ENCODE results near the gene ZDHHC11. TPM values are rescaled to one million over a fixed set of nuclear protein-coding genes. Genes with fewer than 3 reads are reported as not detected.
A peak's percentile ranks its signal among the peaks of the same experiment; 100 is the strongest.
"Not testable (repeated sequence)": the region's sequence is repeated elsewhere in the genome, so short reads cannot be mapped to it uniquely, and the experiment has no call there.

The ZDHHC11 gene
- total RNA-seq, 1 donor from 2014 or later, result 73.0 TPM

DNA sequence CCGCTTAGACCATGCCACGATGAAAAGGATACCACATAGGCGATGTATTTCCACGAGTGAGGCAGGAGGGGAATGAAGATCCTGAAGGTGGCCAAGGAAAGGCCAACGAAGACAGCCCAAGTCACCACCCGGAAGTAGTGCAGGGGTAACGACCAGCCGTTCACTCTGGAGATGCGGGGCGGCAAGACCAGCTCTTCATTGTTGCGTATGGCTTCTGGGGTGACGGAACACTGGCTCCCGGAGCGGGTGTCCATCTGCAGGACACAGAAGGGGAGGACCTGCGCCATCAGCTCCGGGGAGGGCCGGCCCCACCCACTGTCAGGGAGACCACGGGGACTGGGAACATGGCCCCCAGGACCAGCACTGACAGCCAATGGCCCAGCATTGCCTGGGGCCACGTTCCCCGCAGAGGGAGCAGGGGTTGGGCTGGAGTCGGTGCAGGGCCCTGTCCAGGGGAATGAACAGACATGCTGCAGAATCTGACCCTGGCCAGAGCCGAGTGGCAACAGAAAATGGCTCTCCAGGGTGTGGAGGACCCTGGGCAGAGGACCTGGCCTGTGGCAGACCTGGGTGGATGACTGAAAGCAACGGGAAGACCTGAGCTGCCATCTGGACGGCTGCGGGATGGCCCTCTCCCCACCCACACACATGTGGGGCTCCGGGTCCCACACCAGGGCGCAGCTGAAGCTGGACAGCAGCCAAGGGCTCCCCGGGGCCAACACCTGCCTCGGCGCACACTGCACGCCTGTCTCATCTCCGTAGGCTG lies 83.9 kb downstream of the ZDHHC11 start:
- DNase-seq, result no peak
- peaks cover 21% of the 10 kb centered on the region for H3K9me3 Mint-ChIP-seq (ENCODE audit: unreplicated experiment)
- no peak overlapping the region for H3K27ac Mint-ChIP-seq (ENCODE audit: unreplicated experiment)
- TF ChIP-seq, protein P1, sequence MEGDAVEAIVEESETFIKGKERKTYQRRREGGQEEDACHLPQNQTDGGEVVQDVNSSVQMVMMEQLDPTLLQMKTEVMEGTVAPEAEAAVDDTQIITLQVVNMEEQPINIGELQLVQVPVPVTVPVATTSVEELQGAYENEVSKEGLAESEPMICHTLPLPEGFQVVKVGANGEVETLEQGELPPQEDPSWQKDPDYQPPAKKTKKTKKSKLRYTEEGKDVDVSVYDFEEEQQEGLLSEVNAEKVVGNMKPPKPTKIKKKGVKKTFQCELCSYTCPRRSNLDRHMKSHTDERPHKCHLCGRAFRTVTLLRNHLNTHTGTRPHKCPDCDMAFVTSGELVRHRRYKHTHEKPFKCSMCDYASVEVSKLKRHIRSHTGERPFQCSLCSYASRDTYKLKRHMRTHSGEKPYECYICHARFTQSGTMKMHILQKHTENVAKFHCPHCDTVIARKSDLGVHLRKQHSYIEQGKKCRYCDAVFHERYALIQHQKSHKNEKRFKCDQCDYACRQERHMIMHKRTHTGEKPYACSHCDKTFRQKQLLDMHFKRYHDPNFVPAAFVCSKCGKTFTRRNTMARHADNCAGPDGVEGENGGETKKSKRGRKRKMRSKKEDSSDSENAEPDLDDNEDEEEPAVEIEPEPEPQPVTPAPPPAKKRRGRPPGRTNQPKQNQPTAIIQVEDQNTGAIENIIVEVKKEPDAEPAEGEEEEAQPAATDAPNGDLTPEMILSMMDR (IDR thresholded peaks at IDR 0.05; ENCODE audit: partially characterized antibody, unreplicated experiment), result no peak
- H3K4me1 Mint-ChIP-seq (ENCODE audit: low read depth, unreplicated experiment), result peaks cover 9% of the 10 kb centered on the region
- no peak overlapping the region for H3K4me3 Mint-ChIP-seq (ENCODE audit: unreplicated experiment)
- peaks cover 20% of the 10 kb centered on the region for H3K36me3 Mint-ChIP-seq (ENCODE audit: unreplicated experiment)
- H3K27me3 Mint-ChIP-seq (ENCODE audit: unreplicated experiment), result peaks cover 9% of the 10 kb centered on the region

DNA sequence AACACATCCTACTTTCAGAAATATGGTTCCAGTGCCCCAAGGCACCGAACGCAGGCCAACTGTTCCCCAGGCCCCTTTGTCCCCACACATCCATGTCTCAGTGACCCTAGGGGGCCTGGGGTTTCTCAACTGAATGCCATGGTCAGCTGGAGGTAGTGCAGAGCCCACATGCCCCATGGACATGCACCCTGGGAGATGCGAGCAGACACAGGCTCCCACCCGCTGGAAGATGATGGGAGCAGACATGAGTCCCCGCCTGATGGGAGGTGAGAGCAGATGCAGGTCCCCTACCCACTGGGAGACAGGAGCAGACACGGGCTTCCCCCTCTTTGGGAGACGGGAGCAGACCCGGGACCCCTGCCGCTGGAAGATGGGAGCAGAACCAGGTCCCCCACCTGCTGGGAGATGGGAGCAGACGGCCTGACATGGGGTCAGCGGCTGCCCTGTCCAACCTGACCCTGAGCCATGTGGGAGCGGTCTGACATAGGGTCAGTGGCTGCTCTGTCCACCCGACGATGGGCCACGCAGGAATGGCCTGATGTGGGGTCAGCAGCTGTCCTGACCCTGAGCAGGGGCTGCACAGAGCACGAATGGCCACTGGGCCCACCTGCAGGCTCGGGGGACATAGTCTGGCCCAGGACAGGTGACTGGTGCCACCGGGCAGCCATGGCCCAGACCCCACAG lies 84.7 kb downstream of the ZDHHC11 start:
- H3K4me1 Mint-ChIP-seq (ENCODE audit: low read depth, unreplicated experiment), result peaks cover 10% of the 10 kb centered on the region
- peak overlapping the region; percentile 43 for H3K27ac Mint-ChIP-seq (ENCODE audit: unreplicated experiment)
- no peak overlapping the region for H3K4me3 Mint-ChIP-seq (ENCODE audit: unreplicated experiment)
- peaks cover 5% of the 10 kb centered on the region for H3K27me3 Mint-ChIP-seq (ENCODE audit: unreplicated experiment)
- H3K9me3 Mint-ChIP-seq (ENCODE audit: unreplicated experiment), result peaks cover 24% of the 10 kb centered on the region
- no peak for DNase-seq
- TF ChIP-seq, protein P1 (IDR thresholded peaks at IDR 0.05; ENCODE audit: partially characterized antibody, unreplicated experiment), result no peak
- peaks cover 20% of the 10 kb centered on the region for H3K36me3 Mint-ChIP-seq (ENCODE audit: unreplicated experiment)

DNA sequence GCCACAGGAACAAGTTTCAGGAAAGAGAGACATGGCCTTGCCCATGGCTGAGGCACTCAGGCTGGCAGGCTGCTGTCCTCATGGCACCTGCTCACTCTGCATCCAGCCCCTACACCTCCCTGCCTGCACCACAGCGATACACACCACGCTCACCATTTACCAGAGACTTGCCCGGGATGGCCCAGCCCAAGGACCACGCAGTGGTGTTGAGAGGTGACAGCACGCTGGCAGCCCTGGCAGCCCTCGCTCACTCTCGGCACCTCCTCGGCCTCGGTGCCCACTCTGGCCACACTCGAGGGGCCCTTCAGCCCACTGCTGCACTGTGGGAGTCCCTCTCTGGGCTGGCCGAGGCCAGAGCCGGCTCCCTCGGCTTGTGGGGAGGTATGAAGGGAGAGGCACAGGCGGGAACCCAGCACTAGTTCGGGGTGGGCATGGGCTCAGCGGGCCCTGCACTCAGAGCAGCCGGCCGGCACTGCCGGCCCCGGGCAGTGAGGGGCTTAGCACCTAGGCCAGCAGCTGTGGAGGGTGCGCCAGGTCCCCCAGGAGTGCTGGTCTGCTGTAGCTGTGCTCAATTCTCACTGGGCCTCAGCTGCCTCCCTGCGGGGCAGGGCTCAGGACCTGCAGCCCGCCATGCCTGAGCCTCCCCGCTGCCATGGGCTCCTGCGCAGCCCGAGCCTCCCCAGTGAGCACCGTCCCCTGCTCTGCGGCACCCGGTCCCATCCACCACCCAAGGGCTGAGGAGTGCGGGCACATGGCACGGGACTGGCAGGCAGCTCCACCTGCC lies 86.6 kb downstream of the ZDHHC11 start:
- Mint-ChIP-seq H3K36me3 (ENCODE audit: unreplicated experiment) (peaks cover 25% of the 10 kb centered on the region), H3K27ac (ENCODE audit: unreplicated experiment) (no peak overlapping the region), H3K27me3 (ENCODE audit: unreplicated experiment) (peaks cover 9% of the 10 kb centered on the region), H3K9me3 (ENCODE audit: unreplicated experiment) (peaks cover 27% of the 10 kb centered on the region), H3K4me1 (ENCODE audit: low read depth, unreplicated experiment) (peaks cover 16% of the 10 kb centered on the region), H3K4me3 (ENCODE audit: unreplicated experiment) (no peak overlapping the region)
- no peak for DNase-seq
- TF ChIP-seq, protein P1 (IDR thresholded peaks at IDR 0.05; ENCODE audit: partially characterized antibody, unreplicated experiment), result no peak

DNA sequence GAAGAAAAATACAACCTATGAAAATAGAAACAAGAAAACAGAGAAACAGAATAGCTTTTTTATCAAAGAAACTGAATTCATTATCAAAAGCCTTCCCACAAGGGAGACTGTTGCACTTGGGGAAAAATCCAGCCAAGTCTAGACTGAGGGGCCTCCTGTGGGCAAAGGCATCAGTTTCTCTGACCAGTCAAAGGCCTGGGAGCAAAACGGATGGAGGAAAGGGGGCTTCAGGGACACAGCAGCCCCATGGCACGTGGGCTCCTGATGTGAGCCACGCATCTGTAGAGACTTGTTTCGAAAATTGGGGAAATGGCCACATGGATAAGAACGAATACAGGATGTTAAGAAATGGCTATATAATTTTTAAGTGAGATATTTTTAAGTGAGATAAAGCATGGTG lies 87.4 kb downstream of the ZDHHC11 start:
- no peak for DNase-seq
- H3K9me3 Mint-ChIP-seq (ENCODE audit: unreplicated experiment), result peaks cover 27% of the 10 kb centered on the region
- TF ChIP-seq, protein P1 (IDR thresholded peaks at IDR 0.05; ENCODE audit: partially characterized antibody, unreplicated experiment), result no peak
- H3K27me3 Mint-ChIP-seq (ENCODE audit: unreplicated experiment), result peaks cover 16% of the 10 kb centered on the region
- H3K27ac Mint-ChIP-seq (ENCODE audit: unreplicated experiment), result no peak overlapping the region
- no peak overlapping the region for H3K4me3 Mint-ChIP-seq (ENCODE audit: unreplicated experiment)
- peaks cover 19% of the 10 kb centered on the region for H3K4me1 Mint-ChIP-seq (ENCODE audit: low read depth, unreplicated experiment)
- H3K36me3 Mint-ChIP-seq (ENCODE audit: unreplicated experiment), result peaks cover 25% of the 10 kb centered on the region

DNA sequence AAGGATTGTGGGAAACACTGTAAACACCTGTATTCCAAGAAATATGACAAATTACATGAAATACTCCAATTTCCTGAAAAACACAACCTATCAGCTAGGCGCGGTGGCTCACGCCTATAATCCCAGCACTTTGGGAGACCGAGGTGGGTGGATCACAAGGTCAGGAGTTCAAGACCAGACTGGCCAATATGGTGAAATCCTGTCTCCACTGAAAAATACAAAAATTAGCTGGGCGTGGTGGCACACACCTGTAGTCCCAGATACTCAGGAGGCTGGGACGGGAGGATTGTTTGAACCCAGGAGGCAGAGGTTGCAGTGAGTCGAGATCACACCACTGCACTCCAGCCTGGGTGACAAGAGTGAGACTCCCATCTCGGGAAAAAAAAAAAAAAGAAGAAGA lies 87.8 kb downstream of the ZDHHC11 start:
- Mint-ChIP-seq H3K27me3 (ENCODE audit: unreplicated experiment) (peaks cover 16% of the 10 kb centered on the region), H3K36me3 (ENCODE audit: unreplicated experiment) (peaks cover 25% of the 10 kb centered on the region), H3K9me3 (ENCODE audit: unreplicated experiment) (peaks cover 27% of the 10 kb centered on the region), H3K4me1 (ENCODE audit: low read depth, unreplicated experiment) (peaks cover 19% of the 10 kb centered on the region)
- H3K4me3 Mint-ChIP-seq (ENCODE audit: unreplicated experiment); H3K27ac Mint-ChIP-seq (ENCODE audit: unreplicated experiment); DNase-seq: not testable (repeated sequence)

Measured in glutamatergic neuron (in vitro differentiated cells).